ENCODE data around the gene P3H2.

DNA sequence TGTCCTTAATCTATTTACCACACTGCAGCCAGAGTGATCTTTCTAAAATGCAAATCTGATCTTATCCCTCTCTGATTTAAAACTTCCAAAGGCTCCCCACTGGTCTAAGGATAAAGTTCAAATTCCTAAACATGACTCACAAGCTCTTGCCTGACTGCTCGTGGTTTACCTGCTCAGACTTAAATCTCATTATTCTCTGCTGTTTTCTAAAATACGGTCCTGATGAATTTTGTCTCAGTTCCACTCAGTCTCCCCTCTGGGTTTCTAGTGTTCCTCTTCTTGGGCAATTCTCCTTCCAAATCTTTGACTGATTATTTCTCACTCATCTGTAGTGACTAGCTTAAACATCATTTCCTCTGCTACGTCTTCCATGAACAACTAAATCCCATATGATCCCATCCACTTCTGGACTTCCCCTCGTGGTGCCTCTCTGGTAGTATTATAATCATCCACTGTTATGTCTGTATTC lies 108.3 kb downstream of the P3H2 start:
- TF ChIP-seq, protein P1, sequence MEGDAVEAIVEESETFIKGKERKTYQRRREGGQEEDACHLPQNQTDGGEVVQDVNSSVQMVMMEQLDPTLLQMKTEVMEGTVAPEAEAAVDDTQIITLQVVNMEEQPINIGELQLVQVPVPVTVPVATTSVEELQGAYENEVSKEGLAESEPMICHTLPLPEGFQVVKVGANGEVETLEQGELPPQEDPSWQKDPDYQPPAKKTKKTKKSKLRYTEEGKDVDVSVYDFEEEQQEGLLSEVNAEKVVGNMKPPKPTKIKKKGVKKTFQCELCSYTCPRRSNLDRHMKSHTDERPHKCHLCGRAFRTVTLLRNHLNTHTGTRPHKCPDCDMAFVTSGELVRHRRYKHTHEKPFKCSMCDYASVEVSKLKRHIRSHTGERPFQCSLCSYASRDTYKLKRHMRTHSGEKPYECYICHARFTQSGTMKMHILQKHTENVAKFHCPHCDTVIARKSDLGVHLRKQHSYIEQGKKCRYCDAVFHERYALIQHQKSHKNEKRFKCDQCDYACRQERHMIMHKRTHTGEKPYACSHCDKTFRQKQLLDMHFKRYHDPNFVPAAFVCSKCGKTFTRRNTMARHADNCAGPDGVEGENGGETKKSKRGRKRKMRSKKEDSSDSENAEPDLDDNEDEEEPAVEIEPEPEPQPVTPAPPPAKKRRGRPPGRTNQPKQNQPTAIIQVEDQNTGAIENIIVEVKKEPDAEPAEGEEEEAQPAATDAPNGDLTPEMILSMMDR (conservative IDR thresholded peaks at IDR 0.05): no peak
- TF ChIP-seq EZH2 (IDR thresholded peaks at IDR 0.05; ENCODE audit: low read depth): no peak
